ENCODE measurements around the gene SF3A2.

GRCh38 chr19:2289714-2290435, 53.3 kb downstream of the SF3A2 start:
- TF ChIP-seq POLR2A (IDR thresholded peaks at IDR 0.05; ENCODE audit: low read depth, low read length) (0 out of 2 replicates have a peak, but pooled peaks have one; percentile 22), TAF1 (IDR thresholded peaks at IDR 0.05; ENCODE audit: low read depth, low read length) (0 out of 2 replicates have a peak, but pooled peaks have one; percentile 12), POLR2AphosphoS5 (IDR thresholded peaks at IDR 0.05; ENCODE audit: low read depth, low read length) (no peak)

Data from GM12891 (cell line).